ENCODE measurements around the gene FARS2.

FARS2 gene

GRCh38 chr6:5300206-5300764, 39.0 kb downstream of the FARS2 start:
- H3K27ac Mint-ChIP-seq, result no peak overlapping the region
- no peak for TF ChIP-seq CTCF (IDR thresholded peaks at IDR 0.05; ENCODE audit: unreplicated experiment in 3 of 3)
- no peaks in the 10 kb centered on the region for H3K9me3 Mint-ChIP-seq
- peaks cover 32% of the 10 kb centered on the region for H3K27me3 Mint-ChIP-seq (ENCODE audit: low read depth)
- H3K36me3 Mint-ChIP-seq (ENCODE audit: low read depth), result no peaks in the 10 kb centered on the region
- H3K4me3 Mint-ChIP-seq, result no peak overlapping the region
- H3K4me1 Mint-ChIP-seq, result peaks cover 19% of the 10 kb centered on the region

- Mint-ChIP-seq H3K27ac (no peak overlapping the region), H3K4me1 (peaks cover 19% of the 10 kb centered on the region), H3K36me3 (ENCODE audit: low read depth) (no peaks in the 10 kb centered on the region), H3K27me3 (ENCODE audit: low read depth) (peaks cover 35% of the 10 kb centered on the region), H3K4me3 (no peak overlapping the region), H3K9me3 (no peaks in the 10 kb centered on the region)
- TF ChIP-seq CTCF (IDR thresholded peaks at IDR 0.05; ENCODE audit: unreplicated experiment in 3 of 3), result no peak
Observed at GRCh38 chr6:5302220-5302946, 41.1 kb downstream of the FARS2 start.

- H3K4me3 Mint-ChIP-seq, result no peak overlapping the region
- no peak overlapping the region for H3K27ac Mint-ChIP-seq
- H3K9me3 Mint-ChIP-seq, result no peaks in the 10 kb centered on the region
- H3K36me3 Mint-ChIP-seq (ENCODE audit: low read depth), result peaks cover 4% of the 10 kb centered on the region
- TF ChIP-seq CTCF (IDR thresholded peaks at IDR 0.05; ENCODE audit: unreplicated experiment in 3 of 3), result peak; percentile 20 to 43 (median 26)
- H3K27me3 Mint-ChIP-seq (ENCODE audit: low read depth), result peaks cover 35% of the 10 kb centered on the region
- H3K4me1 Mint-ChIP-seq, result peaks cover 19% of the 10 kb centered on the region
Observed at GRCh38 chr6:5302995-5303622, 41.8 kb downstream of the FARS2 start.

- Mint-ChIP-seq H3K9me3 (no peaks in the 10 kb centered on the region), H3K36me3 (ENCODE audit: low read depth) (peaks cover 6% of the 10 kb centered on the region), H3K27ac (no peak overlapping the region), H3K4me1 (peaks cover 19% of the 10 kb centered on the region), H3K4me3 (no peak overlapping the region), H3K27me3 (ENCODE audit: low read depth) (peaks cover 40% of the 10 kb centered on the region)
- no peak for TF ChIP-seq CTCF (IDR thresholded peaks at IDR 0.05; ENCODE audit: unreplicated experiment in 3 of 3)
Observed at GRCh38 chr6:5303682-5304081, 42.4 kb downstream of the FARS2 start.

GRCh38 chr6:5305968-5306626, 44.8 kb downstream of the FARS2 start:
- Mint-ChIP-seq H3K27ac (peak overlapping the region in 1 of 3 experiments; percentile 2), H3K4me3 (no peak overlapping the region), H3K4me1 (peaks cover 19% of the 10 kb centered on the region), H3K36me3 (ENCODE audit: low read depth) (peaks cover 6% of the 10 kb centered on the region), H3K9me3 (no peaks in the 10 kb centered on the region), H3K27me3 (ENCODE audit: low read depth) (peaks cover 49% of the 10 kb centered on the region)
- no peak for TF ChIP-seq CTCF (IDR thresholded peaks at IDR 0.05; ENCODE audit: unreplicated experiment in 3 of 3)
